Measurements from ENCODE around the gene RAB17.

DNA sequence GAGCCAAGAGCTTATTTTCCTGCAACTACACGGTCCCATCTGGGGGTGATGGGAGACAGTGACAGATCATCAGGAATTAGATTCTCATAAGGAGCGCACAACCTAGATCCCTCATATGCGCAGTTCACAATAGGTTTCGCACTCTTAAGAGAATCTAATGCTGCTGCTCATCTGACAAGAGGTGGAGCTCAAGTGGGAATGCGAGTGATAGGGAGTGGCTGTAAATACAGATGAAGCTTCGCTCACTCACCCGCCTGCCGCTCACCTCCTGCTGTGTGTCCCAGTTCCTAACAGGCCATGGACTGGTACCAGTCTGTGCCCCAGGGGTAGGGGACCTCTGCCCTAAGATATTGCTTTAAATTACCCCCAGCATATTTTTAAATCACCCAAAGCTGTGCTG lies 47.6 kb upstream of the RAB17 start:
- TF ChIP-seq, protein P1, sequence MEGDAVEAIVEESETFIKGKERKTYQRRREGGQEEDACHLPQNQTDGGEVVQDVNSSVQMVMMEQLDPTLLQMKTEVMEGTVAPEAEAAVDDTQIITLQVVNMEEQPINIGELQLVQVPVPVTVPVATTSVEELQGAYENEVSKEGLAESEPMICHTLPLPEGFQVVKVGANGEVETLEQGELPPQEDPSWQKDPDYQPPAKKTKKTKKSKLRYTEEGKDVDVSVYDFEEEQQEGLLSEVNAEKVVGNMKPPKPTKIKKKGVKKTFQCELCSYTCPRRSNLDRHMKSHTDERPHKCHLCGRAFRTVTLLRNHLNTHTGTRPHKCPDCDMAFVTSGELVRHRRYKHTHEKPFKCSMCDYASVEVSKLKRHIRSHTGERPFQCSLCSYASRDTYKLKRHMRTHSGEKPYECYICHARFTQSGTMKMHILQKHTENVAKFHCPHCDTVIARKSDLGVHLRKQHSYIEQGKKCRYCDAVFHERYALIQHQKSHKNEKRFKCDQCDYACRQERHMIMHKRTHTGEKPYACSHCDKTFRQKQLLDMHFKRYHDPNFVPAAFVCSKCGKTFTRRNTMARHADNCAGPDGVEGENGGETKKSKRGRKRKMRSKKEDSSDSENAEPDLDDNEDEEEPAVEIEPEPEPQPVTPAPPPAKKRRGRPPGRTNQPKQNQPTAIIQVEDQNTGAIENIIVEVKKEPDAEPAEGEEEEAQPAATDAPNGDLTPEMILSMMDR (IDR thresholded peaks at IDR 0.05; ENCODE audit: low read depth, low read length): no peak
- no peak for TF ChIP-seq EZH2phosphoT487 (IDR thresholded peaks at IDR 0.05; ENCODE audit: low read depth)

All from OCI-LY3 (cell line).